Cardiac muscle cell (in vitro differentiated cells and primary cell): ENCODE results near the gene HAO2. TPM values are rescaled to one million over a fixed set of nuclear protein-coding genes. Genes with fewer than 3 reads are reported as not detected.

Experiments
- DNase-seq, 2 donors: peaks; one replicate each; pipeline versions ENCODE4 v3.0.0 to v3.0.0-alpha.2; 2010 to 2017; ENCODE audit warnings: low read depth in 1 of 2, low spot score in 1 of 2
- H3K27ac ChIP-seq: fragments of 200-600 bp; sonication (generic); 2 replicates; pipeline ENCODE4 v1.5.1; 2016
- H3K27me3 ChIP-seq: fragments of 200-600 bp; sonication (generic); 2 replicates; pipeline ENCODE4 v1.6.0; 2016; ENCODE audit warnings: control low read depth
- H3K36me3 ChIP-seq: fragments of 200-600 bp; sonication (generic); 2 replicates; pipeline ENCODE4 v1.5.1; 2016; ENCODE audit warnings: control low read depth
- H3K4me1 ChIP-seq: fragments of 200-600 bp; sonication (generic); 2 replicates; pipeline ENCODE4 v1.8.1; 2017; ENCODE audit warnings: low read depth, mild to moderate bottlenecking, mixed run types
- H3K4me3 ChIP-seq: fragments of 200-600 bp; sonication (generic); 2 replicates; pipeline ENCODE4 v1.5.1; 2016; ENCODE audit warnings: mild to moderate bottlenecking
- H3K9me3 ChIP-seq: fragments of 200-600 bp; sonication (generic); 2 replicates; pipeline ENCODE4 v1.5.1; 2017; ENCODE audit warnings: low read depth, mild to moderate bottlenecking, control low read depth
- CTCF ChIP-seq: IDR thresholded peaks from 2 replicates; pipeline ENCODE4 v1.5.1; 2012; ENCODE audit warnings: low read depth, mild to moderate bottlenecking, low read length
- polyA plus RNA-seq: library from polyadenylated mRNA; unstranded; fragments of >200 nt; fragmentation: Nextera tagmentation; extraction: Ambion mirVana; gene quantifications from 2 replicates; pipeline ENCODE4 v1.2.1, GENCODE V29; 2016
- total RNA-seq: library from RNA; depleted of rRNA; stranded (reverse); fragments of >200 nt; gene quantifications from 2 replicates; pipeline ENCODE4 v1.2.3, GENCODE V29; 2016

Gene HAO2
- total and polyA plus RNA-seq, 2 experiments from 2014 or later = not detected

GRCh38 chr1:119361205-119361604 is 7.4 kb upstream of the HAO2 start:
- Histone ChIP-seq H3K36me3 (no peaks in the 10 kb centered on the region), H3K9me3 (no peaks in the 10 kb centered on the region), H3K4me3 (no peak overlapping the region), H3K27me3 (no peaks in the 10 kb centered on the region), H3K27ac (no peak overlapping the region), H3K4me1 (no peaks in the 10 kb centered on the region)
- no peak for TF ChIP-seq CTCF
- no peak for DNase-seq

- Histone ChIP-seq H3K4me1 (no peaks in the 10 kb centered on the region), H3K27me3 (no peaks in the 10 kb centered on the region), H3K27ac (no peak overlapping the region), H3K36me3 (no peaks in the 10 kb centered on the region), H3K4me3 (no peak overlapping the region), H3K9me3 (no peaks in the 10 kb centered on the region)
- TF ChIP-seq CTCF = no peak
- DNase-seq = no peak
These were observed 6.8 kb upstream of the HAO2 start for GRCh38 chr1:119361620-119362344.

- Histone ChIP-seq H3K27ac (no peak overlapping the region), H3K27me3 (no peaks in the 10 kb centered on the region), H3K9me3 (no peaks in the 10 kb centered on the region), H3K36me3 (no peaks in the 10 kb centered on the region), H3K4me3 (no peak overlapping the region), H3K4me1 (no peaks in the 10 kb centered on the region)
- TF ChIP-seq CTCF = no peak
- no peak for DNase-seq
These were observed 5.4 kb upstream of the HAO2 start for GRCh38 chr1:119363162-119363561.

GRCh38 chr1:119364640-119365039 is 3.9 kb upstream of the HAO2 start:
- TF ChIP-seq CTCF = no peak
- no peak for DNase-seq
- no peaks in the 10 kb centered on the region for H3K4me1 ChIP-seq
- no peak overlapping the region for H3K27ac ChIP-seq
- H3K27me3 ChIP-seq = no peaks in the 10 kb centered on the region
- H3K9me3 ChIP-seq = no peaks in the 10 kb centered on the region
- H3K4me3 ChIP-seq = no peak overlapping the region
- no peaks in the 10 kb centered on the region for H3K36me3 ChIP-seq

GRCh38 chr1:119366424-119366823 is 2.2 kb upstream of the HAO2 start:
- Histone ChIP-seq H3K36me3 (no peaks in the 10 kb centered on the region), H3K27ac (no peak overlapping the region), H3K4me1 (no peaks in the 10 kb centered on the region), H3K9me3 (no peaks in the 10 kb centered on the region), H3K27me3 (peaks cover 2% of the 10 kb centered on the region), H3K4me3 (no peak overlapping the region)
- TF ChIP-seq CTCF = no peak
- no peak for DNase-seq
